Muscle layer of duodenum (tissue), 2 donors: ENCODE results near the gene BDNF.

Experiments
- H3K27ac ChIP-seq: one replicate; pipeline ENCODE4 v1.7.0; 2013; ENCODE audit warnings: mild to moderate bottlenecking, low read length
- H3K27me3 ChIP-seq: one replicate; pipeline ENCODE4 v1.7.0; 2013; ENCODE audit warnings: low read depth, mild to moderate bottlenecking, control low read depth, low read length
- H3K36me3 ChIP-seq, 2 donors: one replicate each; pipeline ENCODE4 v1.7.0; 2013; ENCODE audit warnings: low read length in 2 of 2, control low read depth in 1 of 2, mild to moderate bottlenecking in 1 of 2; ENCODE audit not compliant: insufficient read depth in 2 of 2, control insufficient read depth in 1 of 2
- H3K4me1 ChIP-seq, 2 donors: one replicate each; pipeline ENCODE4 v1.7.0; 2013; ENCODE audit warnings: low read length in 2 of 2, mild to moderate bottlenecking in 2 of 2, control low read depth in 1 of 2, moderate library complexity in 1 of 2; ENCODE audit not compliant: insufficient read depth in 2 of 2, control insufficient read depth in 1 of 2
- H3K4me3 ChIP-seq, 2 donors: one replicate each; pipeline ENCODE4 v1.7.0; 2013; ENCODE audit warnings: low read length in 2 of 2, low read depth in 1 of 2, mild to moderate bottlenecking in 1 of 2
- H3K9me3 ChIP-seq, 2 donors: one replicate each; pipeline ENCODE4 v1.7.0; 2013; ENCODE audit warnings: low read length in 2 of 2, control low read depth in 1 of 2, mild to moderate bottlenecking in 1 of 2; ENCODE audit not compliant: control insufficient read depth in 1 of 2
- donor health status: healthy.

BDNF gene

DNA sequence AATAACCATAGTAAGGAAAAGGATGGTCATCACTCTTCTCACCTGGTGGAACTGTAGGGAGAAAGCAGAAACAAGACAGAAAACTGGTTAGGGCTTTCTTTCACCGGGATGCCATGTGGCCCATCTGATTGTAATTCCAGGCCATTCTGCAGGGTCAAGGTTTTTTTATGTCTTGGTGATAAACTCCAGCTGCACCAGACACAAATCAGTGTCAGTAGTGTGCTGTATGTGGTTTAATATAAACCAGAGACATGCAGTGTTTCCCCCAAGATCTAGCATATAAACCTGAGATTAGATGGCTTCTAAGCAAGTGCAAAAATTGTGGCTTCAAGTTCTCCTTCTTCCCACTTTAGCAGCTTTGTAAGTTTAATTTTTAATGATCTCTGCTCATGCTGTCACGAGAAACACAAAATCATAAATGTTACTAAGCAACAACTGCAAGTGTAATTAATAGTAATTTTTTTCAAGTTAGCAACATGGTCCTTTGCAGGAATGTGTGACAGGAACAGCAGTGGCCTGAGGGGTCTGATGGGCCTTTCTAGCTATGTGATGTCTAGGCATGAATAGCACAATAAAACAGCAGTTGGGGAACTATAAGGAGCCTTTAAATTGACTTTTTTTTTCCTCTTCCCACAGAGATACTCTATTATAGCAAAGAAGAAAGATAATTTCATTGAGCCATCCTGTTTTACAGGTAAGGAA lies 41.6 kb downstream of the BDNF start:
- Histone ChIP-seq H3K4me1 (no peaks in the 10 kb centered on the region), H3K4me3 (no peak overlapping the region), H3K36me3 (peaks cover 0 to 15% of the 10 kb centered on the region in 2 donors), H3K9me3 (no peaks in the 10 kb centered on the region), H3K27ac (no peak overlapping the region), H3K27me3 (no peaks in the 10 kb centered on the region)

DNA sequence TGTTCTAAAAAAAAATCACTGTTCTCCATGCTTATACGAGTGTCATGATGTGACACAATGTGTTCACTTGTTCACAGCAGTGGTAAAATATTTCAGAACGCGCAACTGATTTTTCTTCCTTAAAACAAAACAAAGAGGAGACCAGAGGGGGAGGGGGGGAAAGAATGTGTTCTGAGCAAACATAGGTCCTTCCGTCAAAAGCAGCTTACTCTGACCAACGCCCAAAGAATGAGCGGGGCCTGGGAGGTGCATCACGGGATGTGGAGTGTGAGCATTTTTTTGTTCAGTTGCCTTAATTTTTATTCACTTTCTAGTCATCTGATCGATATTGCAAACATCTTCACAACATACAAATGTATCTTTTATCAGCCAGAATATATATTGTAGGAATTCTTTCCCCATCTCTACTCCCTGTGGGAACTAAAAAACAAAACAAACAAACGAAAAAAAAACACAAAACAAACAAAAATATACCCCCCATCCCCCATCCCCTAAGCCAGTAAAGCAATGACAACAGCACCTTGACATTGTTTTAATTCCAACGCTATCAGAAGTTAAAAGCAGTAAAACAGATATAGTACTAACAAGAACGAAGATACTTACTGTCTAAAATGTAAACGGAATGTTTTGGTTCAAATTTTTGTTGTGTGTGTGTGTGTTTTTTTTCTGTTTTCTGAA lies 43.3 kb downstream of the BDNF start:
- no peaks in the 10 kb centered on the region for H3K27me3 ChIP-seq
- H3K36me3 ChIP-seq, result peaks cover 0 to 15% of the 10 kb centered on the region in 2 donors
- H3K4me1 ChIP-seq, result no peaks in the 10 kb centered on the region
- no peaks in the 10 kb centered on the region for H3K9me3 ChIP-seq
- no peak overlapping the region for H3K27ac ChIP-seq
- H3K4me3 ChIP-seq, result no peak overlapping the region

DNA sequence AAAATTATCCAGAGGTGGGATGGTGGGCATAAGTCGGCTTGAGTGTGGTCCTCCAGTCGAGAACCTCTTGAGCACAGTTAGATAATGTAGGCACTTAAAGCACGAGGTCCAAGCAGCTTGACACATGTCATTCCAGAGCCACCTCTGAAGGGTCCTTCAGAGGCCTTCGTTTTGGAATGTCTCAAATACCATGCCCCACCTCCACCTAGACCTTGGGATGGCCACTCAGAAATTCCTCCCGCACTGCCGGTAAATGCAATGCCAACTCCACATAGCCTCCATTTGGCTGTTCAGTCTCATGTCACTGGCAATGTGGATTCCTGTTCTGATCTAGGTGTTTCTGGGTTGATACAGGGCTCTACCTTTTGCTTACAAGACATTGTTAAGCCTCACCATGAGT lies 43.9 kb downstream of the BDNF start:
- Histone ChIP-seq H3K27me3 (no peaks in the 10 kb centered on the region), H3K36me3 (peaks cover 0 to 10% of the 10 kb centered on the region in 2 donors), H3K27ac (no peak overlapping the region), H3K4me3 (no peak overlapping the region), H3K9me3 (no peaks in the 10 kb centered on the region), H3K4me1 (no peaks in the 10 kb centered on the region)

DNA sequence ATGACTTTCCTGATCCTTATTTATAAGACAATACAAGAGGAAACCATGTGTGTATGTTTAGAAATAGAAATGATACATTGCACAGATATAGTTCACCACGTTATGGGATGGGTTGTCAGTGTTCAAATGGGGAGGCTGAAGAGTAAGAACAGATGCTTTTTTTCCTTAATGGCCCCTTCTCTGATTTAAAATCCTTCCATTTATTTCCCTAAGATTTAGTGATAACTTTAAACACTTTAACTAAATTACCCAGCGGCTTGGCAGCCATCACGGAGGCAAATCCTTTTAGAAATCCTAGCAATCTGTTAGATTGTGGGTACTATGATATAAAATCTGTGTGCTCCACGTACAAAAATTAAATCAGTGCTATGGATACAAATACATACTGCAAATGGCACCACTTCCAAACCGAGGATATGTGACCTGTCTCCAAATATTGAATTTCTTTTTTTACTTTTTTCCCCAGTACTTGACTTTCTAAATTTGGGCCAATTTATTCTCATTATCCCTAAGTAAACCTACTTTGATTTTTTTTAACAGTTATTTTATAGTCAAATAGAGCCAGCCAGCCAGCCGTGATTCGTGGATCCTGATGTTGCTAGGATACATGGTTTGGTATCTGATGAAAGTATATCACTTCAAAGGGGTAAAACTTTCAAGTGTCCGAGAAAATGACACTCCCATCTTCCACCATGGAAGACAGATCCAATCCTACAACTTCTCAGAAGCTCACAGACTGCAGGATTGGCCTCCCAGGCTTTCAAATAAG lies 46.1 kb downstream of the BDNF start:
- Histone ChIP-seq H3K9me3 (no peaks in the 10 kb centered on the region), H3K4me3 (no peak overlapping the region), H3K27me3 (no peaks in the 10 kb centered on the region), H3K36me3 (peaks cover 0 to 6% of the 10 kb centered on the region in 2 donors), H3K4me1 (no peaks in the 10 kb centered on the region), H3K27ac (no peak overlapping the region)

- Histone ChIP-seq H3K27me3 (no peaks in the 10 kb centered on the region), H3K9me3 (no peaks in the 10 kb centered on the region)
Measured at GRCh38 chr11:27651711-27652110, 48.5 kb downstream of the BDNF start.

GRCh38 chr11:27650988-27651387 lies 49.3 kb downstream of the BDNF start:
- Histone ChIP-seq H3K9me3 (no peaks in the 10 kb centered on the region), H3K4me1 (no peaks in the 10 kb centered on the region), H3K36me3 (peaks cover 0 to 3% of the 10 kb centered on the region in 2 donors), H3K27me3 (no peaks in the 10 kb centered on the region), H3K4me3 (no peak overlapping the region), H3K27ac (no peak overlapping the region)

More at GRCh38 chr11:27651711-27652110, 48.5 kb downstream of the BDNF start:
- Histone ChIP-seq H3K4me1 (no peaks in the 10 kb centered on the region), H3K27ac (no peak overlapping the region), H3K36me3 (no peaks in the 10 kb centered on the region), H3K4me3 (no peak overlapping the region)

DNA sequence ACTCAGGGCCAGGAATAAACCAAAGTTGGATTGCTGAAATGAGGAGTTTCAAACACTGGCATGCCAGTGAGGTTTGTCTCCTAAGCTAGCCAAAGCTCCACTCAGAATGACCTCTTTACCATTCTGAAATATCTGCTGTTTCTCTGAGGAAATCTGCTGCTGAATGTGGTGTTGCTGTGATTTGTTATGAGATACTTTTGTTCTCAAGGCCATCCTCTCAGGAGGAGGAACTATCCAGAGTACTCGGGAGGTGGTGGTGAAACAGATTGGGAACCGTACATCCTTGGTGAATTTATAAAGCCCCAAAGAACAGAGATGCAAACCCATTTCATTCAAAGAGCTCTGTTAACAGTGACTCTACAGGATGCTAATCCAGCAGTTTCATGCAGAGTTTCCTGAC lies 50.5 kb downstream of the BDNF start:
- no peaks in the 10 kb centered on the region for H3K9me3 ChIP-seq
- H3K36me3 ChIP-seq, result peaks cover 0 to 8% of the 10 kb centered on the region in 2 donors
- H3K4me1 ChIP-seq, result no peaks in the 10 kb centered on the region
- no peaks in the 10 kb centered on the region for H3K27me3 ChIP-seq
- H3K27ac ChIP-seq, result no peak overlapping the region
- no peak overlapping the region for H3K4me3 ChIP-seq

DNA sequence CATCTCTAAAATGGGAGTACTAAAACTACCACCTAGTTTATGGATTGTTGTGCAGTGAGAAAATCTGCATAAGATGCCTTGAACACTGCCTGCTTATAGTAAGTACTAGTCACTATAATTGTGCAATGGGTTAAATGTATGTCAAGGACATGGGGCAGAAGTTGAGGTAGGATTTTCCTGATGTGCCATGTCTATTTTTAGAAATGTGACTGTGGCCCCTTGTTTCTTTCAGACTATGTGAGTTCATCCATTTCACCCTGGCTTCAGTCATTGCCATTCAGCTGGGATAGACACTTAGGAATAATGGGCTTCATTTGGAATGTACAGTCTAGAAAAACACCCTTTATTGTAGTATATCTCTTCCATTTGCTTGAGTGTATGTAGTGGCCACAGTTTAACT lies 51.4 kb downstream of the BDNF start:
- Histone ChIP-seq H3K27ac (no peak overlapping the region), H3K4me1 (no peaks in the 10 kb centered on the region), H3K4me3 (no peak overlapping the region), H3K27me3 (no peaks in the 10 kb centered on the region), H3K36me3 (peaks cover 0 to 8% of the 10 kb centered on the region in 2 donors), H3K9me3 (no peaks in the 10 kb centered on the region)

GRCh38 chr11:27646051-27646818 lies 54.0 kb downstream of the BDNF start:
- Histone ChIP-seq H3K27ac (no peak overlapping the region), H3K4me3 (no peak overlapping the region), H3K9me3 (no peaks in the 10 kb centered on the region), H3K36me3 (peaks cover 0 to 8% of the 10 kb centered on the region in 2 donors), H3K4me1 (no peaks in the 10 kb centered on the region), H3K27me3 (no peaks in the 10 kb centered on the region)

GRCh38 chr11:27642954-27643353 lies 57.3 kb downstream of the BDNF start:
- H3K36me3 ChIP-seq, result peaks cover 0 to 8% of the 10 kb centered on the region in 2 donors
- H3K27ac ChIP-seq, result no peak overlapping the region
- H3K9me3 ChIP-seq, result no peaks in the 10 kb centered on the region
- no peak overlapping the region for H3K4me3 ChIP-seq
- H3K27me3 ChIP-seq, result no peaks in the 10 kb centered on the region
- no peaks in the 10 kb centered on the region for H3K4me1 ChIP-seq

- Histone ChIP-seq H3K27me3 (no peaks in the 10 kb centered on the region), H3K36me3 (peaks cover 0 to 5% of the 10 kb centered on the region in 2 donors), H3K27ac (no peak overlapping the region), H3K9me3 (peaks cover 0 to 4% of the 10 kb centered on the region in 2 donors), H3K4me1 (no peaks in the 10 kb centered on the region), H3K4me3 (no peak overlapping the region)
Measured at GRCh38 chr11:27640954-27641353, 59.3 kb downstream of the BDNF start.
